ENCODE measurements around the gene PP2D1.
"Not testable (repeated sequence)": the region's sequence is repeated elsewhere in the genome, so short reads cannot be mapped to it uniquely, and the experiment has no call there.

The PP2D1 gene

GRCh38 chr3:19961960-19962359, 50.1 kb downstream of the PP2D1 start:
- no peak for DNase-seq

GRCh38 chr3:19960696-19961095, 51.4 kb downstream of the PP2D1 start:
- DNase-seq: no peak

GRCh38 chr3:19959505-19959904, 52.6 kb downstream of the PP2D1 start:
- no peak for DNase-seq

- DNase-seq: not testable (repeated sequence)
These were observed 54.7 kb downstream of the PP2D1 start for GRCh38 chr3:19957354-19957753.

- no peak for DNase-seq
These were observed 57.4 kb downstream of the PP2D1 start for GRCh38 chr3:19954676-19955075.

GRCh38 chr3:19950316-19950715, 61.7 kb downstream of the PP2D1 start:
- DNase-seq: no peak

GRCh38 chr3:19948226-19948591, 63.9 kb downstream of the PP2D1 start:
- no peak for DNase-seq

- DNase-seq: peak; percentile 65
These were observed 64.4 kb downstream of the PP2D1 start for GRCh38 chr3:19947549-19948225.

GRCh38 chr3:19946832-19947548, 65.1 kb downstream of the PP2D1 start, which contains the start of gene RAB5A:
TSS of gene RAB5A (plus strand) at chr3:19947097. CDS start at chr3:19950899, 3,802 bp downstream.
- peak; percentile 99 for DNase-seq

GRCh38 chr3:19945969-19946831, 65.9 kb downstream of the PP2D1 start:
- no peak for DNase-seq

GRCh38 chr3:19945534-19945933, 66.5 kb downstream of the PP2D1 start:
- peak; percentile 12 for DNase-seq

- DNase-seq: no peak
These were observed 71.4 kb downstream of the PP2D1 start for GRCh38 chr3:19940643-19941042.

- no peak for DNase-seq
These were observed 73.8 kb downstream of the PP2D1 start for GRCh38 chr3:19938295-19938627.

- no peak for DNase-seq
These were observed 74.4 kb downstream of the PP2D1 start for GRCh38 chr3:19937459-19938294.

All from suppressor macrophage treated with lipopolysaccharide for 4 hours (primary cell).